Suprapubic skin (tissue), 4 donors: Measurements from ENCODE around the gene ANLN.

ENCODE experiments used
- POLR2A ChIP-seq, 2 donors: fragments of 450-650 bp; IDR thresholded peaks; one replicate each; pipeline ENCODE4 v1.6.1; 2017; ENCODE audit warnings: antibody characterized with exemption in 2 of 2, mild to moderate bottlenecking in 2 of 2, moderate library complexity in 2 of 2
- POLR2AphosphoS5 ChIP-seq, 3 donors: sonication (generic); formaldehyde crosslinking; IDR thresholded peaks; one replicate each; pipeline ENCODE4 v1.6.1; 2017; ENCODE audit warnings: antibody characterized with exemption in 3 of 3

- TF ChIP-seq POLR2A (IDR thresholded peaks at IDR 0.05), result no peak
- TF ChIP-seq POLR2AphosphoS5 (IDR thresholded peaks at IDR 0.05), result no peak
These were observed 9.7 kb upstream of the ANLN start for GRCh38 chr7:36379831-36380504.
